Subcutaneous preadipocyte (primary cell): Measurements from ENCODE around the gene LMF1. TPM values are rescaled to one million over a fixed set of nuclear protein-coding genes. Genes with fewer than 3 reads are reported as not detected.

Experiments
- total RNA-seq: library from RNA; depleted of rRNA; stranded (reverse); fragments of >200 nt; gene quantifications from 2 replicates; pipeline ENCODE4 v1.2.3, GENCODE V29; 2012

LMF1 gene
- 11.1 and 18.0 TPM in 2 replicates for total RNA-seq

GRCh38 chr16:970766-971581 is at the start of gene LMF1:
Gene LMF1, minus strand, starts transcription at chr16:970984. Its CDS starts 4 bp downstream, at chr16:970980.

GRCh38 chr16:981695-982144 is 10.9 kb upstream of the LMF1 start, which contains the start of gene SOX8:
Gene SOX8, plus strand, starts transcription at chr16:981770. Its CDS starts 153 bp downstream, at chr16:981923.

Other genes starting within 250 kb of the LMF1 start
- gene ANTKMT, start 249.8 kb downstream of the LMF1 start, total RNA-seq, result 27.2 and 28.3 TPM in 2 replicates
- gene CCDC78, start 244.5 kb downstream of the LMF1 start, total RNA-seq, result 3.7 and 4.7 TPM in 2 replicates
- 15.8 and 18.8 TPM in 2 replicates for gene HAGHL, start 243.9 kb downstream of the LMF1 start, total RNA-seq
- gene CIAO3, start 230.0 kb downstream of the LMF1 start, total RNA-seq, result 34.8 and 36.0 TPM in 2 replicates
- not detected in 2 replicates for gene MSLN, start 210.2 kb downstream of the LMF1 start, total RNA-seq
- gene RPUSD1, start 182.6 kb downstream of the LMF1 start, total RNA-seq, result 27.2 and 29.1 TPM in 2 replicates
- 16.9 and 20.1 TPM in 2 replicates for gene CHTF18, start 182.4 kb downstream of the LMF1 start, total RNA-seq
- gene GNG13, start 170.2 kb downstream of the LMF1 start, total RNA-seq, result not detected in 2 replicates
- gene SOX8, start 10.8 kb upstream of the LMF1 start, total RNA-seq, result under 0.01 and 0.78 TPM in 2 replicates
- not detected in 2 replicates for gene SSTR5, start 101.8 kb upstream of the LMF1 start, total RNA-seq
- gene C1QTNF8, start 125.3 kb upstream of the LMF1 start, total RNA-seq, result not detected in 2 replicates
- gene CACNA1H, start 182.1 kb upstream of the LMF1 start, total RNA-seq, result under 0.01 and 0.20 TPM in 2 replicates